Karpas-422 (cell line): ENCODE data around the gene CDC37. TPM values are rescaled to one million over a fixed set of nuclear protein-coding genes. Genes with fewer than 3 reads are reported as not detected.

Experiments used
- DNase-seq: peaks from one replicate; pipeline ENCODE4 v3.0.0-alpha.2; 2015
- H2AFZ ChIP-seq: fragments of 200-600 bp; sonication (generic); 2 replicates; pipeline ENCODE4 v1.6.1; 2014; ENCODE audit warnings: antibody characterized with exemption, low read length, mixed read lengths
- H3K27ac ChIP-seq: fragments of 200-600 bp; sonication (generic); 2 replicates; pipeline ENCODE4 v1.5.1; 2014; ENCODE audit warnings: mild to moderate bottlenecking, low read length, moderate library complexity
- H3K27me3 ChIP-seq: fragments of 200-600 bp; sonication (generic); 2 replicates; pipeline ENCODE4 v1.6.1; 2014; ENCODE audit warnings: low read length, mixed read lengths
- H3K36me3 ChIP-seq: fragments of 200-600 bp; sonication (generic); 2 replicates; pipeline ENCODE4 v1.6.1; 2014; ENCODE audit warnings: low read length, mixed read lengths; ENCODE audit not compliant: insufficient read depth
- H3K4me1 ChIP-seq: fragments of 200-600 bp; sonication (generic); 2 replicates; pipeline ENCODE4 v1.6.1; 2014; ENCODE audit warnings: mild to moderate bottlenecking, low read length, mixed read lengths
- H3K4me2 ChIP-seq: fragments of 200-600 bp; sonication (generic); 2 replicates; pipeline ENCODE4 v1.6.1; 2014; ENCODE audit warnings: low read length, low read depth, mild to moderate bottlenecking; ENCODE audit not compliant: poor library complexity, severe bottlenecking
- H3K4me3 ChIP-seq: fragments of 200-600 bp; sonication (generic); 2 replicates; pipeline ENCODE4 v1.5.1; 2014; ENCODE audit warnings: mild to moderate bottlenecking, antibody characterized with exemption, low read length, mixed read lengths
- H3K79me2 ChIP-seq: fragments of 200-600 bp; sonication (generic); 2 replicates; pipeline ENCODE4 v1.6.1; 2014; ENCODE audit warnings: mild to moderate bottlenecking, low read length, mixed read lengths
- H3K9ac ChIP-seq: fragments of 200-600 bp; sonication (generic); 2 replicates; pipeline ENCODE4 v1.6.0; 2014; ENCODE audit warnings: low read length
- H3K9me2 ChIP-seq: fragments of 200-600 bp; sonication (generic), shearing (Covaris generic); replicated peaks from 2 replicates; pipeline ENCODE4 v1.6.0; 2014; ENCODE audit warnings: mild to moderate bottlenecking, low read length, moderate library complexity; ENCODE audit not compliant: insufficient read depth
- H3K9me3 ChIP-seq: fragments of 300-700, 200-600 bp; sonication (generic); 2 replicates; pipeline ENCODE4 v1.6.1; 2014; ENCODE audit warnings: low read length, mixed read lengths
- H4K20me1 ChIP-seq: fragments of 200-600 bp; sonication (generic); 2 replicates; pipeline ENCODE4 v1.6.1; 2014; ENCODE audit warnings: mild to moderate bottlenecking, antibody characterized with exemption, low read length, low read depth; ENCODE audit not compliant: insufficient read depth
- total RNA-seq: library from RNA; depleted of rRNA; stranded (reverse); fragments of >200 nt; shearing (Covaris generic); gene quantifications from 2 replicates; pipeline ENCODE4 v1.2.3, GENCODE V29; 2014; ENCODE audit warnings: low replicate concordance

Gene CDC37
- total RNA-seq, 1 experiment from 2014 or later, result 86.3 TPM

GRCh38 chr19:10422046-10422461 is 18.7 kb upstream of the CDC37 start:
- DNase-seq, result no peak
- Histone ChIP-seq H3K9me3 (no peaks in the 10 kb centered on the region), H2AFZ (no peak overlapping the region), H3K27me3 (no peaks in the 10 kb centered on the region; the same call in 1 of the 2 replicates), H3K4me3 (no peak overlapping the region), H3K27ac (no peak overlapping the region), H3K9ac (no peak overlapping the region), H3K79me2 (no peaks in the 10 kb centered on the region), H3K9me2 (no peaks in the 10 kb centered on the region), H3K4me1 (peaks cover 47% of the 10 kb centered on the region), H3K36me3 (no peaks in the 10 kb centered on the region), H3K4me2 (no peak overlapping the region), H4K20me1 (no peaks in the 10 kb centered on the region)

- no peaks in the 10 kb centered on the region for H3K9me3 ChIP-seq
- no peak overlapping the region for H2AFZ ChIP-seq
- no peak overlapping the region for H3K9ac ChIP-seq
- peaks cover 47% of the 10 kb centered on the region for H3K4me1 ChIP-seq
- no peaks in the 10 kb centered on the region for H3K36me3 ChIP-seq
- H3K4me2 ChIP-seq, result no peak overlapping the region
- no peaks in the 10 kb centered on the region; the same call in 1 of the 2 replicates for H3K27me3 ChIP-seq
- no peaks in the 10 kb centered on the region for H3K79me2 ChIP-seq
- H4K20me1 ChIP-seq, result no peaks in the 10 kb centered on the region
- H3K9me2 ChIP-seq, result no peaks in the 10 kb centered on the region
- no peak overlapping the region for H3K27ac ChIP-seq
- no peak overlapping the region for H3K4me3 ChIP-seq
- DNase-seq, result no peak
Measured at GRCh38 chr19:10421240-10422045, 18.1 kb upstream of the CDC37 start.

GRCh38 chr19:10420444-10421239 is 17.3 kb upstream of the CDC37 start, which contains the start of gene PDE4A:
TSS of gene PDE4A (plus strand) at chr19:10420538. CDS start at chr19:10420765, 227 bp downstream.
- H3K79me2 ChIP-seq, result no peaks in the 10 kb centered on the region
- H3K27me3 ChIP-seq, result no peaks in the 10 kb centered on the region; the same call in 1 of the 2 replicates
- H3K4me3 ChIP-seq, result peak within 1 kb of the TSS; percentile 62
- H3K9me2 ChIP-seq, result no peaks in the 10 kb centered on the region
- H2AFZ ChIP-seq, result peak within 1 kb of the TSS; percentile 96; the same call in 1 of the 2 replicates
- H3K9ac ChIP-seq, result peak within 1 kb of the TSS; percentile 66
- DNase-seq, result peak; percentile 69
- no peaks in the 10 kb centered on the region for H3K36me3 ChIP-seq
- H3K4me1 ChIP-seq, result peaks cover 47% of the 10 kb centered on the region
- no peaks in the 10 kb centered on the region for H3K9me3 ChIP-seq
- peak within 1 kb of the TSS; percentile 79 for H3K4me2 ChIP-seq
- no peaks in the 10 kb centered on the region for H4K20me1 ChIP-seq
- H3K27ac ChIP-seq, result no peak within 1 kb of the TSS

GRCh38 chr19:10419646-10420443 is 16.5 kb upstream of the CDC37 start:
- Histone ChIP-seq H3K9me3 (no peaks in the 10 kb centered on the region), H2AFZ (peak overlapping the region; percentile 96; the same call in 1 of the 2 replicates), H3K4me3 (peak overlapping the region; percentile 62), H3K9me2 (no peaks in the 10 kb centered on the region), H4K20me1 (no peaks in the 10 kb centered on the region), H3K79me2 (no peaks in the 10 kb centered on the region), H3K4me1 (peaks cover 41% of the 10 kb centered on the region), H3K27ac (no peak overlapping the region), H3K4me2 (peak overlapping the region; percentile 79), H3K9ac (peak overlapping the region; percentile 66), H3K36me3 (no peaks in the 10 kb centered on the region), H3K27me3 (no peaks in the 10 kb centered on the region; the same call in 1 of the 2 replicates)
- peak; percentile 86 for DNase-seq

GRCh38 chr19:10419200-10419645 is 15.9 kb upstream of the CDC37 start:
- peaks cover 35% of the 10 kb centered on the region for H3K4me1 ChIP-seq
- DNase-seq, result peak; percentile 65
- H3K4me3 ChIP-seq, result peak overlapping the region; percentile 62
- H3K9ac ChIP-seq, result peak overlapping the region; percentile 66
- H3K27me3 ChIP-seq, result no peaks in the 10 kb centered on the region; the same call in 1 of the 2 replicates
- no peaks in the 10 kb centered on the region for H3K36me3 ChIP-seq
- no peaks in the 10 kb centered on the region for H4K20me1 ChIP-seq
- H2AFZ ChIP-seq, result peak overlapping the region; percentile 96; the same call in 1 of the 2 replicates
- no peak overlapping the region for H3K27ac ChIP-seq
- no peaks in the 10 kb centered on the region for H3K79me2 ChIP-seq
- no peaks in the 10 kb centered on the region for H3K9me3 ChIP-seq
- peak overlapping the region; percentile 79 for H3K4me2 ChIP-seq
- no peaks in the 10 kb centered on the region for H3K9me2 ChIP-seq

- Histone ChIP-seq H3K4me1 (peaks cover 30% of the 10 kb centered on the region), H3K27me3 (no peaks in the 10 kb centered on the region; the same call in 1 of the 2 replicates), H3K36me3 (no peaks in the 10 kb centered on the region), H4K20me1 (no peaks in the 10 kb centered on the region), H3K27ac (no peak overlapping the region), H3K4me3 (peak overlapping the region; percentile 62), H3K79me2 (no peaks in the 10 kb centered on the region), H3K4me2 (peak overlapping the region; percentile 79), H2AFZ (no peak overlapping the region), H3K9ac (peak overlapping the region; percentile 66), H3K9me3 (no peaks in the 10 kb centered on the region), H3K9me2 (no peaks in the 10 kb centered on the region)
- no peak for DNase-seq
Measured at GRCh38 chr19:10418485-10419199, 15.3 kb upstream of the CDC37 start.

- peaks cover 30% of the 10 kb centered on the region for H3K4me1 ChIP-seq
- H3K9me3 ChIP-seq, result no peaks in the 10 kb centered on the region
- H2AFZ ChIP-seq, result no peak overlapping the region
- H4K20me1 ChIP-seq, result no peaks in the 10 kb centered on the region
- H3K9me2 ChIP-seq, result no peaks in the 10 kb centered on the region
- H3K27ac ChIP-seq, result no peak overlapping the region
- H3K4me3 ChIP-seq, result no peak overlapping the region
- H3K9ac ChIP-seq, result no peak overlapping the region
- H3K27me3 ChIP-seq, result no peaks in the 10 kb centered on the region; the same call in 1 of the 2 replicates
- no peaks in the 10 kb centered on the region for H3K79me2 ChIP-seq
- H3K36me3 ChIP-seq, result no peaks in the 10 kb centered on the region
- H3K4me2 ChIP-seq, result no peak overlapping the region
- DNase-seq, result no peak
Measured at GRCh38 chr19:10418235-10418484, 14.8 kb upstream of the CDC37 start.
